HG03457 (cell line): ENCODE data around the gene AKR1C2.
"Not testable (repeated sequence)": the region's sequence is repeated elsewhere in the genome, so short reads cannot be mapped to it uniquely, and the experiment has no call there.

Experiments used
- ATAC-seq: cut with Tn5 transposase; IDR thresholded peaks from one replicate; pipeline ENCODE4 v1.9.1; 2021; ENCODE audit warnings: moderate number of reproducible peaks; ENCODE audit not compliant: unreplicated experiment

AKR1C2 gene

GRCh38 chr10:4962308-4962707 lies 41.3 kb downstream of the AKR1C2 start:
- ATAC-seq, result not testable (repeated sequence)

- not testable (repeated sequence) for ATAC-seq
These were observed 42.1 kb downstream of the AKR1C2 start for GRCh38 chr10:4961558-4961957.

- not testable (repeated sequence) for ATAC-seq
These were observed 46.6 kb downstream of the AKR1C2 start for GRCh38 chr10:4956955-4957645.

- not testable (repeated sequence) for ATAC-seq
These were observed 47.6 kb downstream of the AKR1C2 start for GRCh38 chr10:4956088-4956487.

- ATAC-seq, result no peak
These were observed 50.3 kb downstream of the AKR1C2 start for GRCh38 chr10:4953405-4953804.

- not testable (repeated sequence) for ATAC-seq
These were observed 52.0 kb downstream of the AKR1C2 start for GRCh38 chr10:4951512-4952162.

GRCh38 chr10:4947635-4948596 lies 55.7 kb downstream of the AKR1C2 start:
- ATAC-seq, result no peak

- ATAC-seq, result no peak
These were observed 56.5 kb downstream of the AKR1C2 start for GRCh38 chr10:4947039-4947634.

- ATAC-seq, result no peak
These were observed 57.6 kb downstream of the AKR1C2 start for GRCh38 chr10:4945766-4946717.

GRCh38 chr10:4944841-4945240 lies 58.8 kb downstream of the AKR1C2 start:
- no peak for ATAC-seq

GRCh38 chr10:4943821-4944220 lies 59.8 kb downstream of the AKR1C2 start:
- ATAC-seq, result no peak

GRCh38 chr10:4943416-4943815 lies 60.2 kb downstream of the AKR1C2 start:
- not testable (repeated sequence) for ATAC-seq

- not testable (repeated sequence) for ATAC-seq
These were observed 60.7 kb downstream of the AKR1C2 start for GRCh38 chr10:4942931-4943330.

GRCh38 chr10:4941540-4942330 lies 61.9 kb downstream of the AKR1C2 start:
- ATAC-seq, result no peak

- not testable (repeated sequence) for ATAC-seq
These were observed 62.7 kb downstream of the AKR1C2 start for GRCh38 chr10:4940909-4941308.

- not testable (repeated sequence) for ATAC-seq
These were observed 63.6 kb downstream of the AKR1C2 start for GRCh38 chr10:4940073-4940428.

GRCh38 chr10:4939224-4940072 lies 64.2 kb downstream of the AKR1C2 start:
- no peak for ATAC-seq
